A549 (cell line): Measurements from ENCODE around the gene ZNF280C. TPM values are rescaled to one million over a fixed set of nuclear protein-coding genes. Genes with fewer than 3 reads are reported as not detected.
A peak's percentile ranks its signal among the peaks of the same experiment; 100 is the strongest.

Source experiments
- ATAC-seq, 2 experiments: fragments of 200-7000 bp in 1 of 2; fragments of >200 bp in 1 of 2; cut with Nextera tagmentation in 1 of 2; cut with Tn5 transposase in 1 of 2; 3 replicates each; pipeline versions ENCODE4 v1.8.0 to v1.9.1; 2018 to 2020; ENCODE audit warnings: mild to moderate bottlenecking in 1 of 2, moderate library complexity in 1 of 2
- CTCF ChIA-PET: fragments of 300-600 bp; sonication (Branson Sonifier 250); formaldehyde crosslinking; extraction: SDS; loops from one replicate; lab custom pipeline; 2021; ENCODE audit warnings: antibody characterized with exemption, inconsistent platforms; lab: Yijun Ruan, JAX
- POLR2A ChIA-PET: fragments of 350-600 bp; formaldehyde crosslinking; extraction: SDS; loops from one replicate; lab custom pipeline; 2021; ENCODE audit warnings: antibody characterized with exemption, inconsistent platforms; lab: Yijun Ruan, JAX
- DNase-seq, 2 experiments: peaks; one replicate each; pipeline versions ENCODE4 v3.0.0 to v3.0.0-alpha.2; 2011 to 2016; ENCODE audit warnings: low read depth in 1 of 2, low spot score in 1 of 2
- FAIRE-seq: peaks from 2 replicates; lab custom pipeline; 2011; peaks lifted over from hg19 to GRCh38; lab: Jason Lieb, UNC
- H3K27ac ChIP-seq, 2 experiments: fragments of >200 bp; sonication (Bioruptor Twin); formaldehyde crosslinking; 3 replicates each; pipeline ENCODE4 v1.5.1; 2016 to 2017
- H3K4me1 ChIP-seq: fragments of >200 bp; sonication (Bioruptor Twin); formaldehyde crosslinking; 3 replicates; pipeline ENCODE4 v1.6.1; 2016
- H3K4me2 ChIP-seq: fragments of >200 bp; sonication (Bioruptor Twin); formaldehyde crosslinking; 3 replicates; pipeline ENCODE4 v1.6.1; 2016
- H3K4me3 ChIP-seq: fragments of >200 bp; sonication (Bioruptor Twin); formaldehyde crosslinking; 3 replicates; pipeline ENCODE4 v1.5.1; 2016
- H3K9me3 ChIP-seq: fragments of >200 bp; sonication (Bioruptor Twin); formaldehyde crosslinking; 3 replicates; pipeline ENCODE4 v1.6.1; 2016
- CBX2 ChIP-seq: fragments of 200-600 bp; sonication (generic); IDR thresholded peaks from 2 replicates; pipeline ENCODE4 v1.6.1; 2016; ENCODE audit warnings: low read depth, mild to moderate bottlenecking, borderline replicate concordance
- EHF ChIP-seq: fragments of 250-450 bp; sonication (Bioruptor Pico); IDR thresholded peaks from 2 replicates; pipeline ENCODE4 v1.5.0; 2020; ENCODE audit warnings: mild to moderate bottlenecking
- EHMT2 ChIP-seq: fragments of 200-600 bp; sonication (generic); IDR thresholded peaks from 2 replicates; pipeline ENCODE4 v1.6.1; 2016; ENCODE audit warnings: antibody characterized with exemption, low read depth, mild to moderate bottlenecking, moderate library complexity
- ESRRA ChIP-seq: fragments of 150-350 bp; IDR thresholded peaks from 2 replicates; pipeline ENCODE4 v1.6.1; 2014; ENCODE audit warnings: mild to moderate bottlenecking, low read length, borderline replicate concordance
- FOSB ChIP-seq: fragments of 250-450 bp; sonication (Bioruptor Pico); IDR thresholded peaks from 2 replicates; pipeline ENCODE4 v1.5.0; 2020; ENCODE audit warnings: mild to moderate bottlenecking, moderate library complexity
- FOSL2 ChIP-seq, 2 experiments: fragments of 450-650 bp in 1 of 2; fragments of >200 bp in 1 of 2; sonication (Bioruptor Twin) in 1 of 2; formaldehyde crosslinking; IDR thresholded peaks; 2 replicates each; pipeline versions ENCODE4 v1.5.0 to v1.6.1; 2016 to 2020; ENCODE audit warnings: mild to moderate bottlenecking in 1 of 2, moderate library complexity in 1 of 2
- FOXS1 ChIP-seq: fragments of 250-450 bp; sonication (Bioruptor Pico); IDR thresholded peaks from 2 replicates; pipeline ENCODE4 v1.5.0; 2020; ENCODE audit warnings: mild to moderate bottlenecking, moderate library complexity
- HDAC2 ChIP-seq: fragments of 200-600 bp; sonication (generic); IDR thresholded peaks from 2 replicates; pipeline ENCODE4 v1.6.1; 2016
- HEYL ChIP-seq: fragments of 250-450 bp; sonication (Bioruptor Pico); IDR thresholded peaks from 2 replicates; pipeline ENCODE4 v1.8.0; 2021; ENCODE audit warnings: mild to moderate bottlenecking, moderate library complexity
- HOXB13 ChIP-seq: fragments of 250-450 bp; sonication (Bioruptor Pico); IDR thresholded peaks from 2 replicates; pipeline ENCODE4 v1.5.0; 2020; ENCODE audit warnings: low read depth, mild to moderate bottlenecking, moderate library complexity
- HOXB5 ChIP-seq: fragments of 250-450 bp; sonication (Bioruptor Pico); IDR thresholded peaks from 2 replicates; pipeline ENCODE4 v1.5.0; 2020; ENCODE audit warnings: mild to moderate bottlenecking, moderate library complexity
- JUNB ChIP-seq: fragments of >200 bp; sonication (Bioruptor Twin); formaldehyde crosslinking; IDR thresholded peaks from 2 replicates; pipeline ENCODE4 v1.6.1; 2016
- MAZ ChIP-seq: fragments of 150-350 bp; IDR thresholded peaks from 2 replicates; pipeline ENCODE4 v1.6.1; 2014; ENCODE audit warnings: antibody characterized with exemption, low read depth, low read length, borderline replicate concordance
- NPAS2 ChIP-seq: fragments of 250-450 bp; sonication (Bioruptor Pico); IDR thresholded peaks from 2 replicates; pipeline ENCODE4 v1.8.0; 2022; ENCODE audit warnings: mild to moderate bottlenecking, moderate library complexity, borderline replicate concordance
- RAD21 ChIP-seq, 2 experiments: fragments of >200 bp in 1 of 2; sonication (Bioruptor Twin) in 1 of 2; formaldehyde crosslinking in 1 of 2; IDR thresholded peaks in 1 of 2; conservative IDR thresholded peaks in 1 of 2; 2 replicates in 1 of 2; 3 replicates in 1 of 2; pipeline ENCODE4 v1.6.1; 2012 to 2018; ENCODE audit warnings: inconsistent platforms in 1 of 2
- RFX5 ChIP-seq: fragments of 450-650 bp; IDR thresholded peaks from 2 replicates; pipeline ENCODE4 v1.7.1; 2014; ENCODE audit warnings: antibody characterized with exemption, mild to moderate bottlenecking, moderate library complexity
- RNF2 ChIP-seq: fragments of 200-600 bp; sonication (generic); IDR thresholded peaks from 2 replicates; pipeline ENCODE4 v1.6.1; 2016; ENCODE audit warnings: low read depth, mild to moderate bottlenecking, antibody characterized with exemption, moderate library complexity, borderline replicate concordance
- SMC3 ChIP-seq: fragments of >200 bp; sonication (Bioruptor Twin); formaldehyde crosslinking; IDR thresholded peaks from 3 replicates; pipeline ENCODE4 v1.6.1; 2018; ENCODE audit warnings: inconsistent platforms
- SREBF2 ChIP-seq: fragments of 450-650 bp; IDR thresholded peaks from 2 replicates; pipeline ENCODE4 v1.6.1; 2014; ENCODE audit warnings: mild to moderate bottlenecking, moderate library complexity
- ZFP36 ChIP-seq: fragments of 450-650 bp; IDR thresholded peaks from 2 replicates; pipeline ENCODE4 v1.6.1; 2014; ENCODE audit warnings: borderline replicate concordance; ENCODE audit not compliant: partially characterized antibody
- ZNF302 ChIP-seq: fragments of 250-450 bp; sonication (Bioruptor Pico); IDR thresholded peaks from 2 replicates; pipeline ENCODE4 v1.9.0; 2021; ENCODE audit warnings: inconsistent platforms, mild to moderate bottlenecking, moderate library complexity
- ZSCAN20 ChIP-seq: fragments of 250-450 bp; sonication (Bioruptor Pico); IDR thresholded peaks from 2 replicates; pipeline ENCODE4 v1.8.0; 2022; ENCODE audit warnings: mild to moderate bottlenecking, moderate library complexity
- WGBS: methylation state at CpG from one replicate; pipeline ENCODE4 v1.1.6; 2017; ENCODE audit errors: missing lambda C conversion rate; 5-methylcytosine and 5-hydroxymethylcytosine counted together
- polyA plus RNA-seq, 4 experiments: library from polyadenylated mRNA; depleted of rRNA in 3 of 4; stranded (reverse); fragments of >200 nt; fragmentation: RNase III in 1 of 4; extraction: RNeasy Plus Mini Kit Qiagen cat#74134 plus additional on column Dnase treatment in 1 of 4; gene quantifications; 2 replicates in 3 of 4; 3 replicates in 1 of 4; pipeline ENCODE4 v1.2.3, GENCODE V29; 2011 to 2017
- TF ChIP-seq, protein P1 (sequence below): IDR thresholded peaks from 2 replicates; pipeline ENCODE4 v1.6.1; 2012
- TF ChIP-seq, protein P2 (sequence below): fragments of 200-600 bp; sonication (generic); IDR thresholded peaks from 2 replicates; pipeline ENCODE4 v1.6.1; 2016; ENCODE audit warnings: antibody characterized with exemption, mild to moderate bottlenecking, moderate library complexity
- TF ChIP-seq, protein P3 (sequence below): fragments of 150-350 bp; IDR thresholded peaks from 2 replicates; pipeline ENCODE4 v1.6.1; 2014; ENCODE audit warnings: low read depth, mild to moderate bottlenecking, low read length
- TF ChIP-seq, protein P4 (sequence below): IDR thresholded peaks from 2 replicates; pipeline ENCODE4 v1.6.1; 2012; ENCODE audit warnings: low read depth, borderline replicate concordance

Gene ZNF280C
- polyA plus RNA-seq, 2 of the 4 experiments (the other 2 are of a cell fraction), result 3.9 to 18.8 TPM

DNA sequence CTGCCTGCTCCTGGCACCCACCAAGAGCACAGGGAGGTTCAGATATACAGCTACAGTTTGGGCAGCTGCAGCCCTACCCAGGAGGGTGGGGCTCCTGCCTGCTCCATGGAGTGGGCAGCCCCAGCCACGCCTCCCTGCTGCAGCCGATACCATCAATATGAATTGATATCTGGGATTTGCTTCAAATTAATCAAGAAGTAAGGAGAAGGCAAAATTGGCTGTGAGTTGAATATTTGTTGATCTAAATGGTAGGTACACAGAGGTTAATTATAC, 31.2 kb upstream of the ZNF280C start:
- ATAC-seq, result no peak
- DNase-seq, result no peak
- no peak for TF ChIP-seq JUNB
- no peak for TF ChIP-seq RAD21 (conservative IDR thresholded peaks at IDR 0.05 in 1 of 2, IDR thresholded peaks at IDR 0.05 in 1 of 2)
- ChIA-PET CTCF (no interaction called here), POLR2A (no interaction called here)
- Histone ChIP-seq H3K4me1 (no peaks in the 10 kb centered on the region), H3K27ac (no peak overlapping the region), H3K9me3 (no peaks in the 10 kb centered on the region), H3K4me3 (no peak overlapping the region), H3K4me2 (no peak overlapping the region)
- WGBS, result 50% methylated on average over 2 of the region's 2 CpGs
- FAIRE-seq, result no peak

DNA sequence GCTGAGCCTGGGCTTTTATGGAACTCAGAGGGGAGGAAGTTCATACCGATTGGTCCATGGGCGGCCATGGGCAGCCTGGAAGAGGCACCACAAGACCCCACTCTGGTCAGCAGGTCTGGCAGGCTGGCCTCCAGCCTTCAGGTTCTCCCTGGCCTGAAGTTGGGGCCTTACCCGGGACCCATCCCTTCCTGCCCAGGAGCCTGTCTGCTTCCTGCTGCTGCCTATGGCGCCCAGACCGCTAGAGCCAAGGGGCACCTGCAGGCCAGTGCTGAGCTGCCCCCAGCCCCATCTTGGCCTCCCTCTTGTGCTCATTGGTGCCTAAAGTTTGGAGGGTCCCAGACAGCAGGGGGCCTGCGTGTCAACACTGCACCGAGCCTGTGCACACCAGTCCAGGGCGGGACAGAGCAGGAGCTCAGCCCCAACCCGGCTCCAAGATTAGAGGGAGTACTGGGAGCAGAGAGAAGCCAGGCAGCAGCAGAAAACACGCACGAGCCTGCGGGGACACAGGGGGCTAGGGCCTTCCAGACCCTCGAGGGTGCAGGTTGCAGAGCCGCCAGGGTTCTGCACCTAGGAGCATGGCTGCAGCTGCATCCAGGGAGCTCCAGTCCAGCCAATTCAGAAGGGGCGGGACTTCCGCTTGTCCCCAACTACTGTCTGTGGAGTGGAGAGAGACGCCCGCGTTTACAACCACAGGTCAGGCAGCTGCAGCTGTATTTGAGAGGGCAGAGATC, 30.7 kb upstream of the ZNF280C start:
- CTCF ChIA-PET, result interaction anchor here (0.6 kb wide), 1 partner anchor 312 kb away, joined by 3 read pairs; no protein-coding TSS in a partner anchor
- Histone ChIP-seq H3K4me3 (no peak overlapping the region), H3K4me1 (no peaks in the 10 kb centered on the region), H3K9me3 (no peaks in the 10 kb centered on the region), H3K27ac (no peak overlapping the region), H3K4me2 (no peak overlapping the region)
- TF ChIP-seq MAZ (no peak), NPAS2 (CRISPR knock-in tag) (no peak), HOXB5 (no peak), SMC3 (no peak), RFX5 (no peak), EHF (CRISPR knock-in tag) (no peak), FOXS1 (CRISPR knock-in tag) (no peak), FOSB (CRISPR knock-in tag) (no peak), ZNF302 (CRISPR knock-in tag) (no peak), HOXB13 (CRISPR knock-in tag) (no peak), CBX2 (no peak), SREBF2 (no peak), ZFP36 (no peak)
- TF ChIP-seq, protein P1, sequence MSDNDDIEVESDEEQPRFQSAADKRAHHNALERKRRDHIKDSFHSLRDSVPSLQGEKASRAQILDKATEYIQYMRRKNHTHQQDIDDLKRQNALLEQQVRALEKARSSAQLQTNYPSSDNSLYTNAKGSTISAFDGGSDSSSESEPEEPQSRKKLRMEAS, result no peak
- TF ChIP-seq, protein P2, sequence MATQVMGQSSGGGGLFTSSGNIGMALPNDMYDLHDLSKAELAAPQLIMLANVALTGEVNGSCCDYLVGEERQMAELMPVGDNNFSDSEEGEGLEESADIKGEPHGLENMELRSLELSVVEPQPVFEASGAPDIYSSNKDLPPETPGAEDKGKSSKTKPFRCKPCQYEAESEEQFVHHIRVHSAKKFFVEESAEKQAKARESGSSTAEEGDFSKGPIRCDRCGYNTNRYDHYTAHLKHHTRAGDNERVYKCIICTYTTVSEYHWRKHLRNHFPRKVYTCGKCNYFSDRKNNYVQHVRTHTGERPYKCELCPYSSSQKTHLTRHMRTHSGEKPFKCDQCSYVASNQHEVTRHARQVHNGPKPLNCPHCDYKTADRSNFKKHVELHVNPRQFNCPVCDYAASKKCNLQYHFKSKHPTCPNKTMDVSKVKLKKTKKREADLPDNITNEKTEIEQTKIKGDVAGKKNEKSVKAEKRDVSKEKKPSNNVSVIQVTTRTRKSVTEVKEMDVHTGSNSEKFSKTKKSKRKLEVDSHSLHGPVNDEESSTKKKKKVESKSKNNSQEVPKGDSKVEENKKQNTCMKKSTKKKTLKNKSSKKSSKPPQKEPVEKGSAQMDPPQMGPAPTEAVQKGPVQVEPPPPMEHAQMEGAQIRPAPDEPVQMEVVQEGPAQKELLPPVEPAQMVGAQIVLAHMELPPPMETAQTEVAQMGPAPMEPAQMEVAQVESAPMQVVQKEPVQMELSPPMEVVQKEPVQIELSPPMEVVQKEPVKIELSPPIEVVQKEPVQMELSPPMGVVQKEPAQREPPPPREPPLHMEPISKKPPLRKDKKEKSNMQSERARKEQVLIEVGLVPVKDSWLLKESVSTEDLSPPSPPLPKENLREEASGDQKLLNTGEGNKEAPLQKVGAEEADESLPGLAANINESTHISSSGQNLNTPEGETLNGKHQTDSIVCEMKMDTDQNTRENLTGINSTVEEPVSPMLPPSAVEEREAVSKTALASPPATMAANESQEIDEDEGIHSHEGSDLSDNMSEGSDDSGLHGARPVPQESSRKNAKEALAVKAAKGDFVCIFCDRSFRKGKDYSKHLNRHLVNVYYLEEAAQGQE, result no peak
- TF ChIP-seq, protein P3, sequence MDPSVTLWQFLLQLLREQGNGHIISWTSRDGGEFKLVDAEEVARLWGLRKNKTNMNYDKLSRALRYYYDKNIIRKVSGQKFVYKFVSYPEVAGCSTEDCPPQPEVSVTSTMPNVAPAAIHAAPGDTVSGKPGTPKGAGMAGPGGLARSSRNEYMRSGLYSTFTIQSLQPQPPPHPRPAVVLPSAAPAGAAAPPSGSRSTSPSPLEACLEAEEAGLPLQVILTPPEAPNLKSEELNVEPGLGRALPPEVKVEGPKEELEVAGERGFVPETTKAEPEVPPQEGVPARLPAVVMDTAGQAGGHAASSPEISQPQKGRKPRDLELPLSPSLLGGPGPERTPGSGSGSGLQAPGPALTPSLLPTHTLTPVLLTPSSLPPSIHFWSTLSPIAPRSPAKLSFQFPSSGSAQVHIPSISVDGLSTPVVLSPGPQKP, result no peak
- DNase-seq, result no peak
- 77% methylated on average over 15 of the region's 19 CpGs for WGBS
- ATAC-seq, result peak in 1 of 2 experiments; percentile 24; a peak in 2 of 6 replicates
- no peak for FAIRE-seq
- POLR2A ChIA-PET, result no interaction called here

DNA sequence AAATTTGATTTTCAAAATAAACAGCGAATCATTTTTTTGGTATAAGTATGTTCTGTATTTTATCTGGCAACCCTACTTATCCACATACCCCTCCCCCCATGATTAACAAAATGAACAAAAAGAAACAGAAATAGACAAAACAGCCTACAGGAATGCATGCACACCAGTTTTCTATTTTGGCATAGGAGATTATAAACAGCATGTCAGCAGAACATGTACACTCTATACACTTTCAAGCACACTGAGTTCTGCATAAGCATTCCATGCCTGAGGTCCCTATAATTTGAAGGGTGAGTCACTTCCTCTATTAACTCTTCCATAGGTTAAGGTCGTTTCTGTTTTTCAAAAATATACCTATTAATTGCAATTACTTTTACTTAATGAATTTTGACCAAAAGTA, 28.0 kb upstream of the ZNF280C start:
- no peak for DNase-seq
- Histone ChIP-seq H3K4me2 (no peak overlapping the region), H3K9me3 (no peaks in the 10 kb centered on the region), H3K27ac (no peak overlapping the region), H3K4me1 (no peaks in the 10 kb centered on the region), H3K4me3 (no peak overlapping the region)
- ChIA-PET POLR2A (no interaction called here), CTCF (no interaction called here)
- FAIRE-seq, result no peak
- no peak for ATAC-seq
- WGBS, result 19% methylated on average over 2 of the region's 2 CpGs
- TF ChIP-seq, protein P4, sequence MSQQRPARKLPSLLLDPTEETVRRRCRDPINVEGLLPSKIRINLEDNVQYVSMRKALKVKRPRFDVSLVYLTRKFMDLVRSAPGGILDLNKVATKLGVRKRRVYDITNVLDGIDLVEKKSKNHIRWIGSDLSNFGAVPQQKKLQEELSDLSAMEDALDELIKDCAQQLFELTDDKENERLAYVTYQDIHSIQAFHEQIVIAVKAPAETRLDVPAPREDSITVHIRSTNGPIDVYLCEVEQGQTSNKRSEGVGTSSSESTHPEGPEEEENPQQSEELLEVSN, result no peak
- TF ChIP-seq ESRRA (no peak), HDAC2 (no peak), RNF2 (no peak), CBX2 (no peak), FOSL2 (IDR thresholded peaks at IDR 0.05) (no peak), FOSL2 (CRISPR knock-in tag; IDR thresholded peaks at IDR 0.05) (no peak), ZSCAN20 (CRISPR knock-in tag) (no peak), SREBF2 (no peak), EHMT2 (no peak), HEYL (CRISPR knock-in tag) (no peak)
